Measurements from ENCODE around the gene COPG2. TPM values are rescaled to one million over a fixed set of nuclear protein-coding genes. Genes with fewer than 3 reads are reported as not detected.
"Not testable (repeated sequence)": the region's sequence is repeated elsewhere in the genome, so short reads cannot be mapped to it uniquely, and the experiment has no call there.

The COPG2 gene, protein sequence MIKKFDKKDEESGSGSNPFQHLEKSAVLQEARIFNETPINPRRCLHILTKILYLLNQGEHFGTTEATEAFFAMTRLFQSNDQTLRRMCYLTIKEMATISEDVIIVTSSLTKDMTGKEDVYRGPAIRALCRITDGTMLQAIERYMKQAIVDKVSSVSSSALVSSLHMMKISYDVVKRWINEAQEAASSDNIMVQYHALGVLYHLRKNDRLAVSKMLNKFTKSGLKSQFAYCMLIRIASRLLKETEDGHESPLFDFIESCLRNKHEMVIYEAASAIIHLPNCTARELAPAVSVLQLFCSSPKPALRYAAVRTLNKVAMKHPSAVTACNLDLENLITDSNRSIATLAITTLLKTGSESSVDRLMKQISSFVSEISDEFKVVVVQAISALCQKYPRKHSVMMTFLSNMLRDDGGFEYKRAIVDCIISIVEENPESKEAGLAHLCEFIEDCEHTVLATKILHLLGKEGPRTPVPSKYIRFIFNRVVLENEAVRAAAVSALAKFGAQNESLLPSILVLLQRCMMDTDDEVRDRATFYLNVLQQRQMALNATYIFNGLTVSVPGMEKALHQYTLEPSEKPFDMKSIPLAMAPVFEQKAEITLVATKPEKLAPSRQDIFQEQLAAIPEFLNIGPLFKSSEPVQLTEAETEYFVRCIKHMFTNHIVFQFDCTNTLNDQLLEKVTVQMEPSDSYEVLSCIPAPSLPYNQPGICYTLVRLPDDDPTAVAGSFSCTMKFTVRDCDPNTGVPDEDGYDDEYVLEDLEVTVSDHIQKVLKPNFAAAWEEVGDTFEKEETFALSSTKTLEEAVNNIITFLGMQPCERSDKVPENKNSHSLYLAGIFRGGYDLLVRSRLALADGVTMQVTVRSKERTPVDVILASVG
- 10 to 100 TPM; 55.5 to 69.7 (median 63.9) TPM for polyA plus RNA-seq (ENCODE audit: insufficient read length in 4 of 4)

- DNase-seq (ENCODE audit: low read depth in 4 of 4, low spot score in 3 of 4) = peak; percentile 82 to 87 (median 84)
These were observed at the start of gene COPG2 for GRCh38 chr7:130668258-130669084. COPG2 (minus strand) TSS chr7:130668748; CDS start chr7:130668668, 80 bp downstream.

DNA sequence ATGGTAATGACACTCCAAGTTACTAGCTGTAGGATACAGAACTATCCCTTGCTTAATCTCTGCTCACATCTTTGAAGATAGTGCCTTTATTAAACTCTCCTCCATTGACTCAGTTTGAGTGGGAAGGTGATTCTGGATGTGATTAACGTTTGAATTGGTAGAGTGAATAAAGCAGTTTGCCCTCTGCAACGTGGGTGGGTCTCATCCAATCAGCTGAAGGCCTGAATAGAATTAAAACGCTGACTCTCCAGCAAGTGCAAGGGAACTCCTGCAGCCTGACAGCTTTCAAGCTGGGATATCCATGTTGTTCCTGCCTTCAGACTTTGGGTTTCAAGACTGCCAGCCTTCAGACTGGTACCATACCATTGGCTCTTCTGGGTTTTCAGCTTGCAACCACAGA is 43.9 kb upstream of the COPG2 start:
- DNase-seq (ENCODE audit: low read depth in 4 of 4, low spot score in 3 of 4) = no peak

DNA sequence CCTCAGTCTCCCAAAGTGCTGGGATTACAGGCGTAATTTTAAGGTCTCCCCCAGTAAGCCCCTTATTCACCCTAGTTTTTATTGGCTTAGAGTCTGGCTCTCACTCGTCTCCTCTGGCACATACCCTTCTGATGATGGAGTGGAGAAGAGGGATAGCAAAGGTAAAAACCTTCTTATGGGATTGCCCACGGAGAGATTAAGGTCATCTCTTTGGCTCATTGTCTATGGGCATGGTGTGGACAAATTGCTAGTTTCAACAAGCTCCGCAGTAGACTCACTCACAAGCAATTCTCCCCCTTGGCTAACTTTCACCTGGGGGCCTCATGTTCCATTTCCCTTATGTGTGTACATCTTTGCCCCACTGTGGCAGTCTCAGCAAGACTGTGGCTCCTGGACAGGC is 40.2 kb upstream of the COPG2 start:
- no peak for DNase-seq (ENCODE audit: low read depth in 4 of 4, low spot score in 3 of 4)

GRCh38 chr7:130708001-130708400 is 39.5 kb upstream of the COPG2 start:
- DNase-seq (ENCODE audit: low read depth in 4 of 4, low spot score in 3 of 4) = no peak

DNA sequence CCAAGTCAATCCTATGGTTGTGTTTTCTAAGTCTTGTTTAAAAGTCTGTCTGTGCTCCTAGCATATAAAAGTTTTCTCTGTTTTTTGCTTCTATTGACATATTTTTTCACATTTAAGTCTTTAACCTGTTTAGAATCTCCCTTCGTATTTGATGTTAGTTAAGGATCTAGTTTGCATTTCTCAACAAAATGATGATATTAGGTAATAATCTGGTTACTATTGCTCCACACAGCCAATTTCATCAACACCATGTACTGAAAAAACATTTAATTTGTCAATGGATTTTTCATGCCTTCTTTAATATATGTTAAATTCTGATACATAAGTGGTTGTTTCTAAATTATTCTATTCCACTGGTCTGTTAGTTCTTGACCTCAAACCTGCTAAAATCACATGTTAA is 35.3 kb upstream of the COPG2 start:
- no peak for DNase-seq (ENCODE audit: low read depth in 4 of 4, low spot score in 3 of 4)

DNA sequence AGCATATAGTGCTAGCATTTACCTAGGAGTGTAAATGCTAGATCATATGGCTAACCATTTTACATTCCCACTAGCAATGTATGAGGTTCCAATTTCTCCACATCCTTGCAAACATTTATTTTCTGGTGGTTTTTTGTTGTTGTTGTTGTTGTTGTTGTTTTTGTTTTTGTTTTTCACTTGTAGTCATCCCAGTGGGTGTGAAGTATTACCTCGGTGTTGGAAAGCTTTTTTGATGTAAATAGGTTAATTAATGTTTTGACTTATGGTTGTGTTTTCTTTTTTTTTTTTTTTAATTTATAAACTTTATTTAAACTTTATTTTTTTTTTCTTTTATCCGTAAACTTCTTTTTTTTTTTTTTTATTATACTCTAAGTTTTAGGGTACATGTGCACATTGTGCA is 33.1 kb upstream of the COPG2 start:
- no peak for DNase-seq (ENCODE audit: low read depth in 4 of 4, low spot score in 3 of 4)

GRCh38 chr7:130700760-130701159 is 32.2 kb upstream of the COPG2 start:
- DNase-seq (ENCODE audit: low read depth in 4 of 4, low spot score in 3 of 4) = no peak

GRCh38 chr7:130699686-130700085 is 31.1 kb upstream of the COPG2 start:
- DNase-seq (ENCODE audit: low read depth in 4 of 4, low spot score in 3 of 4) = no peak

DNA sequence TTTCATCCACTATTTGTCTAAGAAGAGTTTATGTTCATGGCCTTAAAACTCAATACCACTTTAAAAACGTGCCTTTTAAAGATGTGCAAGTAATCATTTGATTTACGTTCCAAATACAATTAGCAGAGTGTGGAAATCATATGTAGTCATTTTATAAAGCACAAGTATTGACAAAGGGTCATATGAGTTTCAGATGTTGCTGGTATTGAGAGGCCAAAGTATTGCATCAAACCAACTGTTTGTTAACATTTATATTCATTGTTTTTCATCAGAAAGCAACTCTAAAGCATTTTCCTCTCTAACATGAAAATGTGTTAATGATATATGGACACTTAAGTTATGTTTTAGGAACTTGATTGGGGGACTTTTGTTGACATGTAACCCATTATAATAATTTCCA is 29.3 kb upstream of the COPG2 start:
- no peak for DNase-seq (ENCODE audit: low read depth in 4 of 4, low spot score in 3 of 4)

GRCh38 chr7:130695840-130696239 is 27.3 kb upstream of the COPG2 start:
- DNase-seq (ENCODE audit: low read depth in 4 of 4, low spot score in 3 of 4) = peak in 1 of 4 donors; percentile 7

DNA sequence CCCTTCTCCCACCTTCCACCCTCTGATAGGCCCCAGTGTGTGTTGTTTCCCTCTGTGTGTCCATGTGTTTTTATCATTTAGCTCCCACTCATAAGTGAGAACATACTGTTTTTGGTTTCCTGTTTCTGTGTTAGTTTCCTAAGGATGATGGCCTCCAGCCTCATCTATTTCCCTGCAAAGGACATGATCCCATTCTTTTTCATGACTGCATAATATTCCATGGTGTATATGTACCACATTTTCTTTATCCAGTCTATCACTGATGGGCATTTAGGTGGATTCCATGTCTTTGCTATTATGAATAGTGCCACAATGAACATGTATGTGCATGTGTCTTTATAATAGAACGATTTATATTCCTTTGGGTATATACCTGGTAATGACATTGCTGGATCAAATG is 23.8 kb upstream of the COPG2 start:
- not testable (repeated sequence) for DNase-seq (ENCODE audit: low read depth in 4 of 4, low spot score in 3 of 4)

GRCh38 chr7:130689683-130690082 is 21.1 kb upstream of the COPG2 start:
- DNase-seq (ENCODE audit: low read depth in 4 of 4, low spot score in 3 of 4) = no peak

- no peak for DNase-seq (ENCODE audit: low read depth in 4 of 4, low spot score in 3 of 4)
These were observed 14.5 kb upstream of the COPG2 start for GRCh38 chr7:130683026-130683425.

- DNase-seq (ENCODE audit: low read depth in 4 of 4, low spot score in 3 of 4) = no peak
These were observed 5.9 kb upstream of the COPG2 start for GRCh38 chr7:130674456-130674855.

GRCh38 chr7:130673066-130673465 is 4.5 kb upstream of the COPG2 start:
- DNase-seq (ENCODE audit: low read depth in 4 of 4, low spot score in 3 of 4) = no peak

DNA sequence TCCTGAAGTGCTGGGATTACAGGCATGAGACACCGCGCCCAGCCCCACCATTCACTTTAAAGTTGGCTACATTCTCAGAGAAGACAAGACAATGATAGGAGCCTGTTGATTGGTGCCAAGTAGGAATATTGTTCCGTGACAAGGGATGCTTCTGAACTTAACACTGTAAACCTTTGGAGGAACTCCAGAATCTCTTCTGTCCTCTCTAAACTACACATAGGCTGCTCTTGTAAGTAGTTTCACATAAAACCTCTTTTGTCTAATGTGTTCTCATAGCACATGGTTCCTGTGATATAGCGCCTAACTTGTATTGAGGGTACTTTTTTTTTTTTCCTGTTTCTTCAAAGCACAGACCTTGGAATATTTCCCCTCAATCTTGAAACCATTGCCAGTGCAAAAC is 3.6 kb upstream of the COPG2 start:
- DNase-seq (ENCODE audit: low read depth in 4 of 4, low spot score in 3 of 4) = no peak

DNA sequence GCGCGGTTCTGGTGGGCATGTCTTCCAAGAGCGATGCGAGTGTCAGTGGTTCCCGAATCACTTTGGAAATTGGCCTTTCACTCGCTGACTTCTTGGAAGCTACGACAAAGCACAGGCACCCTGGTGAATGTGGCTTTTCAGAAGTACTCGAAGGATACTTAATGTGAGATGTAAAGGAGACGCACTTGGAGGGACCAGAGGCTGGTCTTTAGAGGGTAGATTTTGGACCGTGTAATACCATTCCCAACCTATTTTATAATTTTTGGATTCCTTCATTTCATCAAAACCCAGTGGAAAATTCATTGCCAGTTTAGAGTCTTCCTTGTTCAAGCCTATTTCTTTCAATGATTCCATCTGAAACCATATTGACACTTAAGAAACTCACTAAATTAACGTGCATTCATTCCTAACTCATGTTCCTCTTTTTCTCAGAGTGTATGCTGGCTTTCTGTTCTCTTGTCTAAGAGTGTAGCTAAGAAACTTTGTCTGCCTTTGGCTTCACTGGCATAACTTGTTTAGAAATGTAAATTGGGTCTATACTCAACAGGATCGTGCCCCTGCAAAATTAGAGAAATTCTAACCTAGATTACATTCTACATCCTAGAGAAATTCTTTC is 645 bp upstream of the COPG2 start:
- DNase-seq (ENCODE audit: low read depth in 4 of 4, low spot score in 3 of 4) = peak in 1 of 4 donors; percentile 29

DNA sequence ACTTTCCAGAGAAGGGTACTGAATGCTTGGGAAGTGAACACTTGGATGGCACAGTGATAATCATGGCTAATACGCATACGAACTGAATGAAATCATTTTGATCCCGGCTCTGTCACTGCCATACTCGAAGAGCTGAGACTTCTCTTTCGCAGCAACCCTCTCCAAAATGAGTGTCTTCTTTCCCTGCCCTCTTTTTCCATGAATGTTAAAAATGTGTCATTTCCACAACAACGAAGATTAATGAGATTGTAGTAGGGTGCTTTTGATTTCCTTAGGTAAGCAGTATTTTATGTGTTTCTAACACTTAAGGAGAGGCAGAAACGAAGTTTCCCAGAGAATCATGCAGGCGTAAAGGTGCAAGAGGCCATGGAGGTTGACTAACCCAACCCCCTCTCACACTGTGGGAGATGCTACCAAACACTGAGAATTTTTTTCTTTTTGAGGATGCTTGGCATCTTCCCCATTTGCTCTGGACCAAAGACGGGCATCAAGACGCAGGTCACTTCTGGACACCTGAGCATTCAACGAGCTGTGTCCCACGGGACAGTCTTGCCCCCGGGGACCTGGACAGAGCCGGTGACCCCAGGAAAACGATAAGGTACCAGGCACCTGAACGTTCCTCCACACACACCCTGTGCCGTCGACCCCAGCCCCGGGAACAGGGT is 823 bp downstream of the COPG2 start:
- DNase-seq (ENCODE audit: low read depth in 4 of 4, low spot score in 3 of 4) = peak in 3 of 4 donors; percentile 1 to 10 (median 7)

DNA sequence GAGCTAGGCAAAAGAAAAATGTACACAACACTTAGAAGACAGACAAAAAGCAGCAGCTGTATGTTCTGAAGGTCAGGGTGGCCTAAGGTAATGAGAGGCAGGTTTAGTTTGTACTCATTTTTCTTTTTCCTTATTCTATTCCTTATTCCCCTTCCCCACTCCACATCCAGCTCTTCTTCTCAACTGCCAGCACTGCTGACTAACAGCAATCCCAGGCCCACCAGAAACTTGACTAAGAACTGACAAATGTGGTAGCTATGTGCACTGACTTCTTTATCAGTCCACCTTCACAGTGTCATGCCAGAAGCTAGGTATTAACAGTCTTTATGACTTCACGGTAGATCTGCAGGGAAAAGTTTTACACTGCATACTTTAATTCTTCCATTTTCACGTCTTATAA is 6.1 kb downstream of the COPG2 start:
- DNase-seq (ENCODE audit: low read depth in 4 of 4, low spot score in 3 of 4) = no peak

DNA sequence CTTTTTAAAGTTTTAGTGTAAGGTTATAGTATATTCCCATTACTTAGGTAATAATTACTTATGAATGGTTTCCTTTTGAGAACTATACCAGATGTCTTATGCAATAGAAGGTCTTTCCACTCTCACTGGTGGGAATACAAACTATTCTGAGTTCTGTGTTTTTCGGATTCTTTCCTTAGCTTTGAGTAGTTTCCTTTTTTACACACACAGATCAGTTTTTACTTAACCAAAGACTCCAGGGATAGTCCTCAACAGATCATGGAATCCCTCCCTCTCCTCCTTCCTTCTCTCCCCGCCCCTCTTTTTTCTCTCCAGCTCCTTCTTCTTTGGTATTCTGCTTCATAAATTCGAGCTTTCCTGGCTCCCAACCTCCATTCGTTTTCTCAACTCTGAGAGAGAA is 13.3 kb downstream of the COPG2 start:
- no peak for DNase-seq (ENCODE audit: low read depth in 4 of 4, low spot score in 3 of 4)

Data from right renal pelvis (tissue), 4 donors.